ENCODE measurements around the gene PRSS38.

PRSS38 gene

GRCh38 chr1:227886993-227887696 lies 71.7 kb downstream of the PRSS38 start:
- DNase-seq: no peak

GRCh38 chr1:227887697-227888403 lies 72.4 kb downstream of the PRSS38 start:
- DNase-seq: no peak

GRCh38 chr1:227888404-227889046 lies 73.0 kb downstream of the PRSS38 start:
- no peak for DNase-seq

GRCh38 chr1:227889047-227889862 lies 73.8 kb downstream of the PRSS38 start:
- DNase-seq: no peak

DNA sequence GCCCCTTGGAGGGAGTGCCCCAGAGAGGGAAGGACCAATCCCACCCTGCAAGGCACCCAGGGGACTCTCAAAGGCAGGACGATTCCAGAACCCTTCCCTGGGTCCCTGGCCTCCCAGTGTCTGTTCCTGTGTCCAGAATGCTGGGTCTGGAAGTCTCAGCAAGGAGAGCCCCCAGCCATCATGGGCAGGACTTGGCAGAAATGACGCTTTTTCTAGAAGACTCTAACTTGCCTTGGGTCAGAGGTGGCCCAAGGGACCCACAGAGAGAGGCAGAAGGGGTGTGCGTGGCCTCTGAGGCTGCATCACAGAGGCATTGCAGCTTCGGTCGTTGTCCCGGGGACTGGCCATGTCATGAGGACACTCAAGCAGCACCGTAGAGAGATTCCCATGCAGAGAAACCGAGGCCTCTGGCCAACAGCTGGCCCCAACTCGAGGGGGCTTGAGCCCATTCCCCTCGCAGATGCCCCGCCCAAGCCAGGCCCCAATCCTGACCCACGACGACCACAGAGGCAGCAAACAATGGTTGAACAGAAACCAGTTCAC lies 74.5 kb downstream of the PRSS38 start:
- DNase-seq: no peak

GRCh38 chr1:227890451-227891222 lies 75.2 kb downstream of the PRSS38 start:
- no peak for DNase-seq

GRCh38 chr1:227891223-227891954 lies 75.9 kb downstream of the PRSS38 start:
- DNase-seq: no peak

DNA sequence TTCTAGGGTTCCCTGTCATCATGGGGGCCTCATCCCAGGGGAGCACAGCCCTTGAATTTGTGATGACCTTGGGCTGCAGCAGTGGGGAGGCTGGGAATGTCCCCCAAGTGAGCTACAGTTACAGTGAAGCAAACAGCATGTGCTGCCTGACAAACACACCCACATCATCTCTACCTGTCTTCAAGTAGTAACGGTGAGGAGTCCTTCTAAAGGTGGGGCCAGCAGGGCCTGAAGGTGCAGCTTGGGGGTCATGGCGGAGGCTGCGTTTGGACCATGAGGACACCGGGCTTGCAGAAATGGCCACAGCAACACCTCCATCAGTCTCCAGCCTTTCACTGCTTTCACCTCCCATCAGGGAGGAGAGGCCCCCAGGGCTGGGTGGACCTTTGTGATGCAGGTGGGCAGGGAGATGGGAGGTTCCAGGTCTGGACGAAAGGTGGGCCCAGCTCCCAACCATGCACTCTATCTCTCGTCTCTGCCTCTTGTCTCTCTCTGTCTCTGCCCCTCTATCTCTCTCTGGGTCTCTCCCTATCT lies 76.5 kb downstream of the PRSS38 start:
- no peak for DNase-seq

- no peak for DNase-seq
These were observed 77.2 kb downstream of the PRSS38 start for GRCh38 chr1:227892489-227893299.

GRCh38 chr1:227893300-227893948 lies 77.9 kb downstream of the PRSS38 start:
- DNase-seq: no peak

GRCh38 chr1:227893949-227894721 lies 78.7 kb downstream of the PRSS38 start:
- no peak for DNase-seq

DNA sequence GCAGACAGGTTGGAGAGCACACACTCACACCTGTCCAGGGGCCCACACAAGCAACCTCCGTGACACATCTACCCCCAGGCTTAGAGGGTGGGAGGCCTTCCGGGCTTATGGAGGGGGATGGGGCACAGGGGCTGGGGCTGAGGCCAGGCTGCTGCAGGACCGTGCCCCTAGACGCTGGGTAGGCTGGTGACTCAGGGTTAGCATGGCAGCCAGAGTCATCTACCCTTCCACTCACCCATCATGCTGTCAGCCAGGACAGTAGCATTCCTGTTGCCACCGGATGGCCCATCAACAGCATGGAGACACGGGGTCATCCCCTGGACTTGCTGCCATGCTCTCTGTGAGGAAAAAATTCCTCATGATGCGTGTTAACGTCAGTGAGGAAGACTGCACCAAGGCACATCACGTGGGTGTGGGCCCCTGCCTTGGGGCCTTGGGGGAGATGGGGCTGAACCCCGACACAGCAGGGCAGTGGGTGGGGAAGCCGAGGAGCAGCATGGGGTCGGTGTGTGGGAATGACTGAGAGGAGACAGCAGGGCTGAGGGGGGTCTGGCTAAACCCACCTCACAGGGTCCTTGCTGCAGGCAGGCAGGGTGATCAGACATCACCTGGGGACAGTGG lies 79.5 kb downstream of the PRSS38 start:
- no peak for DNase-seq

All from DMS79 treated with DMSO at 0.1 percent for 48 hours (cell line).